Hepatocyte (in vitro differentiated cells): ENCODE results near the gene SLC8A2. TPM values are rescaled to one million over a fixed set of nuclear protein-coding genes. Genes with fewer than 3 reads are reported as not detected.

Source experiments
- DNase-seq: peaks from one replicate; pipeline ENCODE4 v3.0.0-alpha.2; 2016; ENCODE audit warnings: low spot score
- H2AFZ ChIP-seq: fragments of 200-600 bp; sonication (generic); 2 replicates; pipeline ENCODE4 v1.6.0; 2016; ENCODE audit warnings: antibody characterized with exemption, mild to moderate bottlenecking
- H3K27ac ChIP-seq: fragments of 200-600 bp; sonication (generic); 2 replicates; pipeline ENCODE4 v1.5.1; 2016; ENCODE audit warnings: mild to moderate bottlenecking
- H3K27me3 ChIP-seq: fragments of 200-600 bp; sonication (generic); 2 replicates; pipeline ENCODE4 v1.6.1; 2016
- H3K36me3 ChIP-seq: fragments of 200-600 bp; sonication (generic); replicated peaks from 2 replicates; pipeline ENCODE4 v1.5.1; 2016; ENCODE audit warnings: low read depth; ENCODE audit not compliant: insufficient read depth
- H3K4me1 ChIP-seq: fragments of 200-600 bp; sonication (generic); 2 replicates; pipeline ENCODE4 v1.5.1; 2016; ENCODE audit warnings: mild to moderate bottlenecking, moderate library complexity; ENCODE audit not compliant: insufficient read depth
- H3K4me2 ChIP-seq: fragments of 200-600 bp; sonication (generic); 2 replicates; pipeline ENCODE4 v1.6.0; 2016
- H3K4me3 ChIP-seq: fragments of 200-600 bp; sonication (generic); 2 replicates; pipeline ENCODE4 v1.5.1; 2016; ENCODE audit warnings: mild to moderate bottlenecking
- H3K79me2 ChIP-seq: fragments of 200-600 bp; sonication (generic); 2 replicates; pipeline ENCODE4 v1.6.0; 2017; ENCODE audit warnings: mild to moderate bottlenecking
- H3K9me2 ChIP-seq: fragments of 200-600 bp; sonication (generic); replicated peaks from 2 replicates; pipeline ENCODE4 v1.6.0; 2017; ENCODE audit warnings: mild to moderate bottlenecking; ENCODE audit not compliant: insufficient read depth
- H3K9me3 ChIP-seq: fragments of 200-600 bp; sonication (generic); 2 replicates; pipeline ENCODE4 v1.5.1; 2016; ENCODE audit warnings: low read depth, mild to moderate bottlenecking
- H4K20me1 ChIP-seq: fragments of 200-600 bp; sonication (generic); 2 replicates; pipeline ENCODE4 v1.6.0; 2016; ENCODE audit warnings: mild to moderate bottlenecking; ENCODE audit not compliant: insufficient read depth, poor library complexity, severe bottlenecking
- CTCF ChIP-seq: fragments of 200-600 bp; sonication (generic); IDR thresholded peaks from 2 replicates; pipeline ENCODE4 v1.5.1; 2016; ENCODE audit warnings: antibody characterized with exemption, mild to moderate bottlenecking; ENCODE audit not compliant: poor library complexity
- EZH2 ChIP-seq: fragments of 200-600 bp; sonication (generic); IDR thresholded peaks from 2 replicates; pipeline ENCODE4 v1.6.1; 2016; ENCODE audit warnings: antibody characterized with exemption, mild to moderate bottlenecking, borderline replicate concordance
- EZH2phosphoT487 ChIP-seq: fragments of 200-600 bp; sonication (generic); IDR thresholded peaks from one replicate; pipeline ENCODE4 v1.6.1; 2018; ENCODE audit warnings: antibody characterized with exemption, mild to moderate bottlenecking, low read depth, moderate library complexity; ENCODE audit not compliant: unreplicated experiment, severe bottlenecking
- WGBS: methylation state at CpG from one replicate; pipeline ENCODE4 v1.1.6; 2016; ENCODE audit warnings: low lambda C conversion rate; ENCODE audit errors: missing lambda C conversion rate; 5-methylcytosine and 5-hydroxymethylcytosine counted together
- polyA plus RNA-seq: library from polyadenylated mRNA; unstranded; fragments of >200 nt; fragmentation: Nextera tagmentation; extraction: Ambion mirVana; gene quantifications from 2 replicates; pipeline ENCODE4 v1.2.1, GENCODE V29; 2016
- total RNA-seq: library from RNA; depleted of rRNA; stranded (reverse); fragments of >200 nt; gene quantifications from 2 replicates; pipeline ENCODE4 v1.2.3, GENCODE V29; 2014

The SLC8A2 gene
- total and polyA plus RNA-seq, 2 experiments from 2014 or later: 0.24 to 1.1 TPM

- no peak overlapping the region for H3K4me3 ChIP-seq
- H2AFZ ChIP-seq: no peak overlapping the region
- H4K20me1 ChIP-seq: no peaks in the 10 kb centered on the region
- WGBS: 89% methylated on average over 17 of the region's 17 CpGs
- H3K4me1 ChIP-seq: peaks cover 6% of the 10 kb centered on the region
- no peak overlapping the region for H3K27ac ChIP-seq
- DNase-seq: no peak
- H3K9me2 ChIP-seq: no peaks in the 10 kb centered on the region
- TF ChIP-seq EZH2phosphoT487 (no peak), CTCF (no peak), EZH2 (no peak)
- H3K4me2 ChIP-seq: no peak overlapping the region
- H3K9me3 ChIP-seq: no peaks in the 10 kb centered on the region
- no peaks in the 10 kb centered on the region for H3K79me2 ChIP-seq
- peaks cover 6% of the 10 kb centered on the region for H3K27me3 ChIP-seq
- H3K36me3 ChIP-seq: no peaks in the 10 kb centered on the region
Measured at GRCh38 chr19:47476438-47476972, 4.8 kb upstream of the SLC8A2 start.

GRCh38 chr19:47475465-47475864, 3.8 kb upstream of the SLC8A2 start:
- Histone ChIP-seq H3K9me3 (no peaks in the 10 kb centered on the region), H3K9me2 (no peaks in the 10 kb centered on the region), H3K4me2 (no peak overlapping the region), H4K20me1 (no peaks in the 10 kb centered on the region), H2AFZ (no peak overlapping the region), H3K4me1 (peaks cover 6% of the 10 kb centered on the region), H3K4me3 (no peak overlapping the region), H3K79me2 (no peaks in the 10 kb centered on the region), H3K36me3 (no peaks in the 10 kb centered on the region), H3K27me3 (peaks cover 16% of the 10 kb centered on the region), H3K27ac (no peak overlapping the region)
- TF ChIP-seq EZH2 (no peak), CTCF (no peak), EZH2phosphoT487 (no peak)
- WGBS: 86% methylated on average over 9 of the region's 9 CpGs
- DNase-seq: no peak

- Histone ChIP-seq H3K36me3 (no peaks in the 10 kb centered on the region), H3K9me3 (no peaks in the 10 kb centered on the region), H3K4me1 (peaks cover 6% of the 10 kb centered on the region), H2AFZ (no peak overlapping the region), H3K4me2 (no peak overlapping the region), H3K4me3 (no peak overlapping the region), H3K9me2 (no peaks in the 10 kb centered on the region), H3K27ac (no peak overlapping the region), H3K27me3 (peaks cover 33% of the 10 kb centered on the region), H4K20me1 (no peaks in the 10 kb centered on the region), H3K79me2 (no peaks in the 10 kb centered on the region)
- DNase-seq: no peak
- 88% methylated on average over 10 of the region's 10 CpGs for WGBS
- TF ChIP-seq EZH2: no peak
- TF ChIP-seq EZH2phosphoT487: no peak
- no peak for TF ChIP-seq CTCF
Measured at GRCh38 chr19:47473336-47473735, 1.6 kb upstream of the SLC8A2 start.

GRCh38 chr19:47471381-47471732, 336 bp downstream of the SLC8A2 start:
- Histone ChIP-seq H3K4me2 (peak overlapping the region; percentile 84), H3K4me3 (no peak overlapping the region)
- DNase-seq: no peak

More at GRCh38 chr19:47471381-47471732, 336 bp downstream of the SLC8A2 start:
- WGBS: 20% methylated on average over 1 of the region's 16 CpGs
- H3K36me3 ChIP-seq: no peaks in the 10 kb centered on the region
- no peaks in the 10 kb centered on the region for H3K9me3 ChIP-seq
- H3K27me3 ChIP-seq: peaks cover 44% of the 10 kb centered on the region
- no peaks in the 10 kb centered on the region for H3K9me2 ChIP-seq
- H3K27ac ChIP-seq: no peak overlapping the region
- TF ChIP-seq EZH2phosphoT487 (no peak), CTCF (no peak), EZH2 (no peak)
- H4K20me1 ChIP-seq: no peaks in the 10 kb centered on the region
- no peaks in the 10 kb centered on the region for H3K79me2 ChIP-seq
- H3K4me1 ChIP-seq: peaks cover 6% of the 10 kb centered on the region
- H2AFZ ChIP-seq: no peak overlapping the region
